Osteoblast (primary cell): ENCODE data around the gene ARFIP2. TPM values are rescaled to one million over a fixed set of nuclear protein-coding genes. Genes with fewer than 3 reads are reported as not detected.
"Not testable (repeated sequence)": the region's sequence is repeated elsewhere in the genome, so short reads cannot be mapped to it uniquely, and the experiment has no call there.

Experiments
- DNase-seq: peaks from one replicate; pipeline ENCODE4 v3.0.0; 2011; ENCODE audit warnings: low spot score, mixed read lengths; ENCODE audit not compliant: insufficient read length; ENCODE audit errors: missing footprints
- H2AFZ ChIP-seq: 2 replicates; pipeline ENCODE4 v1.6.0; 2011; ENCODE audit warnings: mild to moderate bottlenecking, low read length
- H3K27ac ChIP-seq: 2 replicates; pipeline ENCODE4 v1.5.1; 2011; ENCODE audit warnings: mild to moderate bottlenecking, low read depth, low read length, moderate library complexity
- H3K27me3 ChIP-seq: 2 replicates; pipeline ENCODE4 v1.6.0; 2012; ENCODE audit warnings: mild to moderate bottlenecking, control low read depth, inconsistent platforms, low read length, moderate library complexity; ENCODE audit not compliant: insufficient read depth
- H3K36me3 ChIP-seq: 2 replicates; pipeline ENCODE4 v1.5.1; 2011; ENCODE audit warnings: mild to moderate bottlenecking, low read length, control low read depth, moderate library complexity; ENCODE audit not compliant: insufficient read depth
- H3K4me1 ChIP-seq: 2 replicates; pipeline ENCODE4 v1.5.1; 2011; ENCODE audit warnings: mild to moderate bottlenecking, low read length, control low read depth, moderate library complexity; ENCODE audit not compliant: insufficient read depth
- H3K4me2 ChIP-seq: 2 replicates; pipeline ENCODE4 v1.6.0; 2011; ENCODE audit warnings: mild to moderate bottlenecking, low read length; ENCODE audit not compliant: insufficient read depth
- H3K4me3 ChIP-seq: fragments of 200-600 bp; sonication (generic); 3 replicates; pipeline ENCODE4 v1.5.1; 2012; ENCODE audit warnings: mild to moderate bottlenecking, low read length, inconsistent platforms; ENCODE audit not compliant: insufficient read depth
- H3K79me2 ChIP-seq: 2 replicates; pipeline ENCODE4 v1.6.0; 2012; ENCODE audit warnings: mild to moderate bottlenecking, low read length, control low read depth, inconsistent platforms; ENCODE audit not compliant: insufficient read depth
- H3K9me3 ChIP-seq: 2 replicates; pipeline ENCODE4 v1.5.1; 2011; ENCODE audit warnings: low read depth, low read length, control low read depth
- H4K20me1 ChIP-seq: 2 replicates; pipeline ENCODE4 v1.6.0; 2012; ENCODE audit warnings: mild to moderate bottlenecking, low read length, control low read depth; ENCODE audit not compliant: insufficient read depth
- total RNA-seq: library from RNA; depleted of rRNA; stranded (reverse); fragments of >200 nt; gene quantifications from 2 replicates; pipeline ENCODE4 v1.2.3, GENCODE V29; 2012
- TF ChIP-seq, protein P1 (sequence below): IDR thresholded peaks from 2 replicates; pipeline ENCODE4 v1.5.1; 2011; ENCODE audit warnings: mild to moderate bottlenecking, low read depth, low read length, moderate library complexity; ENCODE audit errors: extremely low read depth

Gene ARFIP2
- total RNA-seq, 1 donor, result 79.3 TPM

DNA sequence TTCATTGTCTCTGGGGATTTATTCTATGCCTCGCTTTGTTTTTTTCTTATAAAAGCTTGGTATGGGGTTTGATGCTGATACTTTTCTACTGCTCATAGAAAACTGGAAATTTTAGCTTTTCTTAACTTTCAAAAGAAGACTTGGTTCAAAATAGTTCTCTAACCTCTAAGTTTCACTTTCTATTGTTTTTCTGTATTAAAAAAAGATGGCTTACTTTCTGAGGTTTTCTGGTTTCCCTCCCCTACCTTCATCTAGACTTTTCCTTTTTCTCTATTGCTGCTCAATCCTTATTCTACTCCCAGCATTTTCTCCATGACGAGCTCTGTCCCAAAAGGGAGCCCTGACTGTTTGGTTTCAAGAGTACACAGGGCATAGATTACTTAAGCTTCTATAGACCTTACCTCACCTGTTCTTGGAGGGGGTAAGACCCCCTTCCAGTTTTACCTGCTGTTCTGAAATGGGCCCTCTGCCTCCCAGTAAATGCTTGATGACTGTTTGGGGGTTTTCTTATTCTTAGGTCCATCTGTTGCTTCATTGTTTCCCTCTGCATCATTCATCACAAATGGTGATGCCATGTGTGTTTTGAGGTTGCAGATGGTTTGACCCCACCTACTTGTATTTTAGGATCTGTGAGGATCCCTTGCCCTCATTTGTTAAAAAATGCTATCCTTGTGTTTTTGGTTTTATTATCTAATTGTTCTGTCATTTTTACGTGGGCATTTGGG lies 45.4 kb upstream of the ARFIP2 start:
- TF ChIP-seq, protein P1, sequence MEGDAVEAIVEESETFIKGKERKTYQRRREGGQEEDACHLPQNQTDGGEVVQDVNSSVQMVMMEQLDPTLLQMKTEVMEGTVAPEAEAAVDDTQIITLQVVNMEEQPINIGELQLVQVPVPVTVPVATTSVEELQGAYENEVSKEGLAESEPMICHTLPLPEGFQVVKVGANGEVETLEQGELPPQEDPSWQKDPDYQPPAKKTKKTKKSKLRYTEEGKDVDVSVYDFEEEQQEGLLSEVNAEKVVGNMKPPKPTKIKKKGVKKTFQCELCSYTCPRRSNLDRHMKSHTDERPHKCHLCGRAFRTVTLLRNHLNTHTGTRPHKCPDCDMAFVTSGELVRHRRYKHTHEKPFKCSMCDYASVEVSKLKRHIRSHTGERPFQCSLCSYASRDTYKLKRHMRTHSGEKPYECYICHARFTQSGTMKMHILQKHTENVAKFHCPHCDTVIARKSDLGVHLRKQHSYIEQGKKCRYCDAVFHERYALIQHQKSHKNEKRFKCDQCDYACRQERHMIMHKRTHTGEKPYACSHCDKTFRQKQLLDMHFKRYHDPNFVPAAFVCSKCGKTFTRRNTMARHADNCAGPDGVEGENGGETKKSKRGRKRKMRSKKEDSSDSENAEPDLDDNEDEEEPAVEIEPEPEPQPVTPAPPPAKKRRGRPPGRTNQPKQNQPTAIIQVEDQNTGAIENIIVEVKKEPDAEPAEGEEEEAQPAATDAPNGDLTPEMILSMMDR, result no peak
- H2AFZ ChIP-seq, result no peak overlapping the region

DNA sequence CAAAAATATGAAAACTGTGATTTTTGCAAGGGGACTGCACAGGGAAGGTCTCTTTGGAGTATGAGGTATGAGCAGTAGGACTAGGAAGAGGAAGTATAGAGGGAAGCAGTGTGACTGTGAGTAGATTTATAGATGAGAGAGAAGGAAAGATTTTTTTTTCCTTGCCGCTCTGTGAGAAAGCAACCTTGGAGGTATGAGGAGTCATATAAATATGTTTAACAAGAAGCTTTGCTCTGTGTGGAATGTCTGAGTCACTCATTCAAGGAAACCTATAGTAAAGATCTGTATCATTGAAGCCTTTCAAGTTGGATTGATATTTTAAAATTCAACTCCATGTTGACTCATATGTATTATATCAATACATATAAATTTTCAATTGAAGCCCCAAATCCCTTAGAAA lies 42.1 kb upstream of the ARFIP2 start:
- no peaks in the 10 kb centered on the region for H4K20me1 ChIP-seq
- no peak overlapping the region for H3K4me2 ChIP-seq
- H2AFZ ChIP-seq, result no peak overlapping the region
- H3K79me2 ChIP-seq, result no peaks in the 10 kb centered on the region
- H3K9me3 ChIP-seq, result no peaks in the 10 kb centered on the region
- H3K4me1 ChIP-seq, result peaks cover 6% of the 10 kb centered on the region
- TF ChIP-seq, protein P1, result no peak
- no peak overlapping the region for H3K4me3 ChIP-seq
- DNase-seq, result no peak
- H3K36me3 ChIP-seq, result peaks cover 11% of the 10 kb centered on the region
- no peak overlapping the region for H3K27ac ChIP-seq
- no peaks in the 10 kb centered on the region for H3K27me3 ChIP-seq

More for the DNA sequence above, 45.4 kb upstream of the ARFIP2 start:
- Histone ChIP-seq H3K27ac (no peak overlapping the region), H3K9me3 (no peaks in the 10 kb centered on the region), H3K36me3 (no peaks in the 10 kb centered on the region), H3K27me3 (no peaks in the 10 kb centered on the region), H3K79me2 (no peaks in the 10 kb centered on the region), H3K4me2 (no peak overlapping the region), H4K20me1 (no peaks in the 10 kb centered on the region), H3K4me1 (peaks cover 6% of the 10 kb centered on the region), H3K4me3 (no peak overlapping the region)
- DNase-seq, result no peak

DNA sequence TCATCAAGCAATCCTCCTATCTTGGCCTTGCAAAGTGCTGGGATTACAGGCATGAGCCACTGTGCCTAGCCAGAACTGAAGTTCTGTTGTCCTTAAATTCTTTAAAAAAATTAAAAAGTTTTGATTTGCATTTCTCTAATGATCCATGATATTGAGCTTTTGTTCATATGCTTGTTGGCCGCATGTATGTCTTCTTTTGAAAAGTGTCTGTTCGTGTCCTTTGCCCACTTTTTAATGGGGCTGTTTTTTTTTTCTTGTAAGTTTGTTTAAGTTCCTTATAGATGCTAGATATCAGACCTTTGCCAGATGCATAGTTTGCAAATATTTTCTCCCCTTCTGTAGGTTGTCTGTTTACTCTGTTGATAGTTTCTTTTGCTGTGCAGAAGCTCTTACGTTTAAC lies 40.8 kb upstream of the ARFIP2 start:
- H3K36me3 ChIP-seq, result peaks cover 15% of the 10 kb centered on the region
- H3K4me1 ChIP-seq, H3K79me2 ChIP-seq, H3K9me3 ChIP-seq, H3K4me3 ChIP-seq, H3K4me2 ChIP-seq, H3K27me3 ChIP-seq, H3K27ac ChIP-seq, H2AFZ ChIP-seq, H4K20me1 ChIP-seq, DNase-seq: not testable (repeated sequence)

DNA sequence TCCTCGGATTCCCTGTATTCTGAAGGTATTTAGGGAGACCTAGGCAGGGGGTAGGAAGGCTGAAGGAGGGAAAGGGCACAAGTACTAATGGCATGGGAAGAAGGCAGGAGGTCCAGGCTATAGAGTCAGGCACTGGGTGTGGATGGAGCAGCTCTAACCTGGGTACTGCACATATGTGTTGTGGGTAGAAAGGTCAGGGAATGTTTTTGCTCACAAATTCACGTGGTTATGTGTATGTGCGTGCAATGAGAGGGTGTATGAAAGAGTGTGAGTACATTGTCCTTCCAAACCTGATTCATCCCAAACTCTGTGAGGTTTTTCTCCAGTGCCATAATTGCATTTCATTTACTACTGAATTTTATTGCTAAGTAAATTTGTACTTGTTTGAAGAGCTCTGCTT lies 39.1 kb upstream of the ARFIP2 start:
- Histone ChIP-seq H3K9me3 (no peaks in the 10 kb centered on the region), H3K4me3 (no peak overlapping the region), H4K20me1 (no peaks in the 10 kb centered on the region), H3K36me3 (peaks cover 15% of the 10 kb centered on the region), H2AFZ (no peak overlapping the region), H3K27ac (no peak overlapping the region), H3K4me1 (peaks cover 6% of the 10 kb centered on the region), H3K79me2 (no peaks in the 10 kb centered on the region), H3K4me2 (no peak overlapping the region), H3K27me3 (no peaks in the 10 kb centered on the region)
- peak; percentile 11 for DNase-seq
- TF ChIP-seq, protein P1, result no peak
